HG03460 (cell line): ENCODE results near the gene MRFAP1.

ENCODE experiments used
- ATAC-seq: cut with Tn5 transposase; IDR thresholded peaks from one replicate; pipeline ENCODE4 v1.9.1; 2021; ENCODE audit not compliant: unreplicated experiment

Gene MRFAP1

DNA sequence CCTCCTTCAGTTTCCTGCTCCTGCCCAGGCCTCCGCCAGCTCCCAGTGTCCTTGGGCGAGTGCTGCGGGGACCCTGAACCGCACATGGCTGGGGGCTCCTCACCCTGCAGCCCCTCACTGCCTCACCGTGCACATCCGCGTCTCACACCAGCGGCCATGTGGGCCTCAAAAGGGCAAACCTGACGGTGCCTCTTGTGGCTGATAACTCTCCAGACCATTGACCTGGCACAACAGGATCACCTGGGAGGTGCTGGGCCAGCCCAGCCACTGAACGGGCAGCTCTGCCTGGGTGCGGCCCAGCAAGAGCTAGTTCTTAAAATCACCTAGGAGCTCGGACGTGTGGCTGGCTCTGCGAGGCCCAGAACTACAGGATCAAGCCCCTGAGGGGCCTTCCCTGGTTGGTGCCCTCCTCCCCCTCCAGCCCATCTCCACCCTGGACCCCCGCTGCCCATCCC lies 49.0 kb downstream of the MRFAP1 start:
- no peak for ATAC-seq
